Natural killer cell (primary cell): ENCODE measurements around the gene TEKTIP1. TPM values are rescaled to one million over a fixed set of nuclear protein-coding genes. Genes with fewer than 3 reads are reported as not detected.
A peak's percentile ranks its signal among the peaks of the same experiment; 100 is the strongest.

Source experiments
- ATAC-seq, 3 donors: fragments of 150-1000 bp in 2 of 3; fragments of 200-7000 bp in 1 of 3; cut with Tn5 transposase; 1 replicate in 1 of 3; 2 replicates in 2 of 3; pipeline ENCODE4 v1.10.0; 2021; ENCODE audit warnings: mild to moderate bottlenecking in 2 of 3, moderate library complexity in 2 of 3
- DNase-seq, 2 donors: peaks; one replicate each; pipeline versions ENCODE4 v3.0.0 to v3.0.0-alpha.2; 2013 to 2021; ENCODE audit warnings: mixed read lengths in 1 of 2
- H3K27ac ChIP-seq: one replicate; pipeline ENCODE4 v1.5.1; 2013; ENCODE audit warnings: mild to moderate bottlenecking, low read length
- H3K27me3 ChIP-seq: one replicate; pipeline ENCODE4 v1.6.1; 2013; ENCODE audit warnings: low read length; ENCODE audit not compliant: control insufficient read depth, insufficient read depth
- H3K36me3 ChIP-seq: one replicate; pipeline ENCODE4 v1.6.1; 2013; ENCODE audit warnings: low read length; ENCODE audit not compliant: control insufficient read depth, insufficient read depth
- H3K4me1 ChIP-seq: one replicate; pipeline ENCODE4 v1.6.1; 2013; ENCODE audit warnings: low read length; ENCODE audit not compliant: control insufficient read depth, insufficient read depth
- H3K4me3 ChIP-seq: one replicate; pipeline ENCODE4 v1.5.1; 2013; ENCODE audit warnings: low read length
- H3K9me3 ChIP-seq: one replicate; pipeline ENCODE4 v1.6.1; 2013; ENCODE audit warnings: low read length; ENCODE audit not compliant: control insufficient read depth, insufficient read depth
- H3K27ac Mint-ChIP-seq, 2 donors: one replicate each; pipeline ENCODE4 v1.8.0; 2022; ENCODE audit warnings: mild to moderate bottlenecking in 2 of 2, mixed read lengths in 2 of 2, moderate library complexity in 1 of 2
- H3K27me3 Mint-ChIP-seq, 2 donors: one replicate each; pipeline ENCODE4 v1.8.0; 2022; ENCODE audit warnings: low read depth in 2 of 2, mixed read lengths in 2 of 2
- H3K36me3 Mint-ChIP-seq: one replicate; pipeline ENCODE4 v1.8.0; 2022; ENCODE audit warnings: mixed read lengths
- H3K4me1 Mint-ChIP-seq, 2 donors: one replicate each; pipeline ENCODE4 v1.8.0; 2022; ENCODE audit warnings: mixed read lengths in 2 of 2
- H3K4me3 Mint-ChIP-seq: one replicate; pipeline ENCODE4 v1.8.0; 2022; ENCODE audit warnings: mild to moderate bottlenecking, moderate library complexity, mixed read lengths
- H3K9me3 Mint-ChIP-seq, 2 donors: one replicate each; pipeline ENCODE4 v1.8.0; 2022; ENCODE audit warnings: mixed read lengths in 2 of 2
- CTCF ChIP-seq: fragments of 200-600 bp; IDR thresholded peaks from one replicate; pipeline ENCODE4 v1.8.0; 2022; ENCODE audit warnings: antibody characterized with exemption
- whole genome bisulfite sequencing: methylation state at CpG from one replicate; pipeline ENCODE4 v1.1.7; 2013; ENCODE audit warnings: missing lambda C conversion rate; ENCODE audit not compliant: insufficient coverage; 5-methylcytosine and 5-hydroxymethylcytosine counted together
- intact Hi-C: fragments of 100-400 bp; cut with micrococcal nuclease; formaldehyde crosslinking; loops from one replicate; pipeline ENCODE4 v1.14.2; 2022
- total RNA-seq, 4 donors: library from RNA; stranded (reverse); fragments of 120-200 nt in 1 of 4; gene quantifications; one replicate each; pipeline versions ENCODE4 v1.2.3 to v1.2.4, GENCODE V29; 2013 to 2022

Gene TEKTIP1
- total RNA-seq, 3 donors from 2014 or later (not counting 1 experiment from before 2014, with no cell fraction given), result 5.9 to 11.6 (median 6.4) TPM

GRCh38 chr19:3554254-3555083 is 15.5 kb downstream of the TEKTIP1 start:
- Histone ChIP-seq H3K27me3 (no peaks in the 10 kb centered on the region), H3K27ac (peak overlapping the region; percentile 32), H3K4me1 (peaks cover 54% of the 10 kb centered on the region), H3K9me3 (no peaks in the 10 kb centered on the region), H3K36me3 (peaks cover 2% of the 10 kb centered on the region), H3K4me3 (no peak overlapping the region)
- Mint-ChIP-seq H3K27me3 (no peaks in the 10 kb centered on the region), H3K27ac (peak overlapping the region; percentile 76 to 98), H3K4me3 (peak overlapping the region; percentile 70), H3K4me1 (peaks cover 21 to 42% of the 10 kb centered on the region in 2 donors), H3K9me3 (no peaks in the 10 kb centered on the region), H3K36me3 (no peaks in the 10 kb centered on the region)
- intact Hi-C loops, result no loop called here
- ATAC-seq (no peak), DNase-seq (peak in 1 of 2 donors; percentile 83)
- WGBS, result 41% methylated on average over 21 of the region's 21 CpGs
- TF ChIP-seq CTCF, result no peak

- 85% methylated on average over 15 of the region's 15 CpGs for WGBS
- no peaks in the 10 kb centered on the region for H3K27me3 ChIP-seq
- TF ChIP-seq CTCF, result no peak
These were observed 16.9 kb downstream of the TEKTIP1 start for GRCh38 chr19:3555653-3556422.

GRCh38 chr19:3556423-3556977 is 17.5 kb downstream of the TEKTIP1 start:
- H3K27ac Mint-ChIP-seq, result peak overlapping the region; percentile 82 to 98
- no peak for TF ChIP-seq CTCF
- ATAC-seq (no peak), DNase-seq (no peak)
- Histone ChIP-seq H3K27me3 (no peaks in the 10 kb centered on the region), H3K9me3 (no peaks in the 10 kb centered on the region), H3K4me3 (peak overlapping the region; percentile 40), H3K36me3 (no peaks in the 10 kb centered on the region), H3K27ac (no peak overlapping the region), H3K4me1 (peaks cover 54% of the 10 kb centered on the region)
- no peaks in the 10 kb centered on the region for H3K27me3 Mint-ChIP-seq
- no peaks in the 10 kb centered on the region for H3K9me3 Mint-ChIP-seq
- H3K36me3 Mint-ChIP-seq, result no peaks in the 10 kb centered on the region
- WGBS, result 29% methylated on average over 9 of the region's 9 CpGs
- intact Hi-C loops, result no loop called here
- H3K4me3 Mint-ChIP-seq, result peak overlapping the region; percentile 96
- peaks cover 21 to 42% of the 10 kb centered on the region in 2 donors for H3K4me1 Mint-ChIP-seq

More at GRCh38 chr19:3555653-3556422, 16.9 kb downstream of the TEKTIP1 start:
- Histone ChIP-seq H3K4me3 (peak overlapping the region; percentile 40), H3K4me1 (peaks cover 54% of the 10 kb centered on the region), H3K9me3 (no peaks in the 10 kb centered on the region), H3K27ac (no peak overlapping the region), H3K36me3 (peaks cover under 1% of the 10 kb centered on the region)
- H3K27me3 Mint-ChIP-seq, result no peaks in the 10 kb centered on the region
- H3K9me3 Mint-ChIP-seq, result no peaks in the 10 kb centered on the region
- peak overlapping the region; percentile 96 for H3K4me3 Mint-ChIP-seq
- ATAC-seq, result no peak
- peak overlapping the region; percentile 82 to 98 for H3K27ac Mint-ChIP-seq
- intact Hi-C loops, result no loop called here
- peaks cover 21 to 42% of the 10 kb centered on the region in 2 donors for H3K4me1 Mint-ChIP-seq
- H3K36me3 Mint-ChIP-seq, result no peaks in the 10 kb centered on the region
- no peak for DNase-seq
